T-helper 2 cell (primary cell): ENCODE results near the gene NT5DC1.

Source experiments
- DNase-seq, 5 experiments: peaks; one replicate each; pipeline versions ENCODE4 v3.0.0 to v3.0.0-alpha.2; 2012 to 2022

NT5DC1 gene

DNA sequence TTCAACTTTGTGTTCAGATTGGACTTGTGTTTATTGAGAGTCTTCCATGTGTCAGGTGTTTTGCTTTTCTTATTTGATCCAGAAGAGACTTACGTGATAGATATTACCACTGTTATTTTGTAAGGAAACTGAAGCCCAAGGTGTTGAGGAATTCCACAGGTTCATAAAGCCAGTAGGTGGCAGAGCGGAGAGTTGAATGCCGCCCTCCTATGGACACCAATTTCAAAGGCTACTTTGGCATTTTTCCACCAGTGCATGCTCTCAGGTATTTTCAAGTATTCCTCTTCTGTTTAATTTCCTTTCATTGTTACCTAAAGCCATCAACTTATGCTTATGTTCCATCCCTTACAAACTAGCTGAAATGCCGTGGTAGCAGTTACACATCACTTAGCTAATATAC, 39.3 kb downstream of the NT5DC1 start:
- DNase-seq: no peak

DNA sequence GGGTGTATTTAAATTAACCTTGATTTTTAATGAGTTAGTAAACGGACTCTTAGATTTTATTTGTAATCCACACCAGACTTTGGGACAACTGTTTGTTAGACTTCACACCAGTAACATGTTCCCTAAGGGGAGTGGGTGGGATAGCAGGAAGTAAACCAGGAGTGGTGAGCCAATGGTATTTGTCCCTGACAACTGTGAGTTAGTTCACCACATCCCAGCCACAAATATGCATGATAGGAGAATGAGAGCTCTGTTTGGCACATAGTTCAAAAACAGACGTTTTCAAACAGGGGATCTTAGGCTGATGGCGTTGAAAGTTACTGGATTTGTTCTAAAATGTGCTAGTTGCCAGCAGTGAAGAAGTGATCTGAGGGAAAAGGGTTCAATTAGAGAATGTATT, 44.0 kb downstream of the NT5DC1 start:
- no peak for DNase-seq

- no peak for DNase-seq
Measured at GRCh38 chr6:116145803-116146675, 45.4 kb downstream of the NT5DC1 start.

DNA sequence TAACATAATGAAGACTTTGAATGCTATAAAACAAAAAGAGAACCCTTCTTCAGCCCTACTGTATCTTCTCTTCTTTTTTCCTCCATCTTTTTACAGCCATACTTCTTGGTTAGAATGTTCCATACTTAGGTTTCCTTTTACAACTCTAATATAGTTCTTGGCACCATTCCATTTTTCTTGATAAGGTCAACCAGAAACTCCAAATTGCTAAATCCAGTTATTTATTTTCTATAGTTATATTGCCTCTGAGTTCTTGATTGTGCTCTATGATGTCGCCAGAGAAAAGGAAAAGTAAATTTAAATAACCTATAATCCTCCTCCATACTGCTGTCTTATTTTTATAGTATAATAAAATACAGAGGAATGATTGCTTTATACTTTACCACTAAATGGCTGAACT, 52.0 kb downstream of the NT5DC1 start:
- no peak for DNase-seq

- no peak for DNase-seq
Measured at GRCh38 chr6:116154887-116155286, 54.2 kb downstream of the NT5DC1 start.

- no peak for DNase-seq
Measured at GRCh38 chr6:116156405-116157326, 56.0 kb downstream of the NT5DC1 start.

GRCh38 chr6:116157391-116157790, 56.7 kb downstream of the NT5DC1 start:
- DNase-seq: no peak

- no peak for DNase-seq
Measured at GRCh38 chr6:116158641-116159040, 58.0 kb downstream of the NT5DC1 start.

DNA sequence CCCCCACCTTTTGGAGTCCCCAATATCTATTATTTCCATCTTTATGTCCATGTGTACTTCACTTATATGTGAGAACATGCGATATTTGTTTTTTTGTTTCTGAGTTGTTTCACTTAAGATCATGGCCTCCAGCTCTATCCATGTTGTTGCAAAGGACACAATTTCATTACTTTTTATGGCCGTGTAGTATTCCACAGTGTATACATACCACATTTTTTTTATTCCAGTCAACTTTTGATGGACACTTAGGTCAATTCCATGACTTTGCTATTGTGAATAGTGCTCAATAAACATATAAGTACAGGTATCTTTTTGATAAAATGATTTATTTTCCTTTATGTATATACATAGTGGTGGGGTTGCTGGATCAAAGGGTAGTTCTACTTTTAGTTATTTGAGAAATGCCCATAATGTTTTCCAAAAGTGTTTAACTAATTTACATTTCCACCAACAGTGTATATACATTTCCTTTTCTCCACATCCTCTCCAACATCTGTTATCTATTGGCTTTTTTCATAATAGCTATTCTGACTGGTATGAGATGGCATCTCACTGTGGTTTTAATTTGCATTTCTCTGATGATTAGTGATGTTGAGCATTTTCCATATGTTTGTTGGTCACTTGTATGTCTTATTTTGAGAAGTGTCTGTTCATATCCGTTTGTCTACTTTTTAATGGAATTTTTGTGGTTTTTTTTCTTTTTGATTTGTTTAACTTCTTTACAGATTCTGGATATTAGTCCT, 59.3 kb downstream of the NT5DC1 start:
- DNase-seq: no peak

- no peak for DNase-seq
Measured at GRCh38 chr6:116165596-116165995, 64.9 kb downstream of the NT5DC1 start.

DNA sequence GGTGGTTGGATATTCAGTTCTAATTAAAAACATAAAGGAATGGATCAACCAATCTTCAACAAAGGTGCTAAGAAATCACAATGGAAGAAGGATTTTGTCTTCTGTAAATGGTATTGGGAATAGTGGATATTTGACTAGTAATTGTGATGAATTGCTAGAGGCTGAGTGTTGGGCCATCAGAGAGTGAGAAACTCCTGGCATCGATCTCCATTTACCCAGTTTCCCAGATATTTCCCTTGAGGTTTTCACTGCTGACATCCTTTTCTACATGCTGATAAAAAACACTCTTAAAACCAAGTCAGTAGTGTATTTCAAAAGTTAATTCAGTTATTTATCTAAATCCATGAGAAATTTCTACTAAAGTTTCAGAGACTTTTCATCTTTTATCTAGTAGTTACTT, 65.7 kb downstream of the NT5DC1 start:
- no peak for DNase-seq

DNA sequence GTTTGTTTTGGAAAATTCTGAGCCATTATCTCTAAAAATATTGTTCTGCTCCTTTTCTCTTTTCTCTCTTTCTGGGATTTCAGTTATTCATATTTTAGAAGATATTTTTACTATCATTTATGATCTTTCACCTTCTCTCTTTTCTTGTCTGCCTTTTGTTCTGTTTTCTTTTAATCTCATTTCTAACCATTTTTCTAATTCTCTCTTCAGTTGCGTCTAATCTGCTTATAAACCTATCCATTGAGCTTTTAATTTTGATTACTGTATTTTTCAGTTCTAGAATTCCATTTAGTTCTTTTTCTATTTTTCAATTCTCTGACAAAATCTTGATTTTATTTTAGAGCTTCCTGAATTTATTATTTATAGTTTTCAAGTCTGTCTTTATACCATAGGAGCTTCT, 67.5 kb downstream of the NT5DC1 start:
- DNase-seq: no peak

GRCh38 chr6:116169880-116170279, 69.2 kb downstream of the NT5DC1 start:
- no peak for DNase-seq

DNA sequence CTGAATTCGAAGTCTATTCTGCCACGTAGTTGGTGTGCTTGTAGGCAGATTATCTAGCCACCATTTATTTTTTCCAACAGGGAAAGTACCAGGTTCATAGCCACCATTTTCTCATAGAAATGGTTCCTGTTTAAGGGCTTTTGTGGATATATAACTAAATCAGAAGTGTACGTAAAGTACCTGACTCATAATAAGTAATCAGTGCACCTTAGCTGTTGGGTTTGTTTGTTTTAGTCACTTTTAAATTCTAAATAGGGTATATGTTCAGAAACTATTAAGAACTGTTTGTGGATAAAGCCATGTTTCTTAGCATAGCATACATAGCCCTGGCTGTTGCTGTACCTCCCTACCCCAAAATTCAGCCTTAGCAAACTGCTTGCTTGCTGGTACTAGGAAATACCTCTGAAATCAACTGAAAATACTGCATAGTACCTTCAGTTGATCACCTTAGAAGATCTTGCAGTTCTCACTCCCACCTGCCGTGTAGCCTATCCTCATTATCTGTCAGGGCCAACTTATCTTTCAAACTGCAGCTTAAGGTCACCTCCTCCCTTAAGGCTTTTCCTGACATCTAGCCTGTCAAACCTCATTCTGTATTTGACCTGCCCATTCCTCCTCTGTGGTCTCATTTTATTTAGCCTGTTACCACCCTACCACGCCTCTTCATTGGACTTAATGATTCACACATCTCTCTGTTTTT, 69.9 kb downstream of the NT5DC1 start:
- DNase-seq: no peak

- DNase-seq: no peak
Measured at GRCh38 chr6:116173928-116174327, 73.3 kb downstream of the NT5DC1 start.

GRCh38 chr6:116175344-116175743, 74.7 kb downstream of the NT5DC1 start:
- no peak for DNase-seq

- DNase-seq: no peak
Measured at GRCh38 chr6:116176596-116176995, 75.9 kb downstream of the NT5DC1 start.

DNA sequence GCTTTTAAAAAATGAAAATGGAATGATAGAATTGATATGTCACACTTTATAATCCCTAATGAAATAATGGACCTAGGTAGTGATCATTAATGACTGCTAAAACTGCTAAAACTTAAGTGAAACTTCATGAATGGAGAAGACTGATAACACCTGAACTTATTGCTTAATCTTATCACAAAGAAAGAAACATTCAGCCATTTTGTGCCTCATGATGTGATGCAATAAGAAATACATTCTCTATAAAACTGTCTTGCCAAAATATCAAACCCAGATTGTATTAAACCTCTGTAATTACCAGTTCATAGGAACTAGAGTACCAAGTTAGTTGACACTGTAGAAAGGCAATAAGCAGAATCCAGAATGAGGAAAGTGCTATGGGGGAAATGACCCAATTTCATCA, 79.7 kb downstream of the NT5DC1 start:
- DNase-seq: no peak

DNA sequence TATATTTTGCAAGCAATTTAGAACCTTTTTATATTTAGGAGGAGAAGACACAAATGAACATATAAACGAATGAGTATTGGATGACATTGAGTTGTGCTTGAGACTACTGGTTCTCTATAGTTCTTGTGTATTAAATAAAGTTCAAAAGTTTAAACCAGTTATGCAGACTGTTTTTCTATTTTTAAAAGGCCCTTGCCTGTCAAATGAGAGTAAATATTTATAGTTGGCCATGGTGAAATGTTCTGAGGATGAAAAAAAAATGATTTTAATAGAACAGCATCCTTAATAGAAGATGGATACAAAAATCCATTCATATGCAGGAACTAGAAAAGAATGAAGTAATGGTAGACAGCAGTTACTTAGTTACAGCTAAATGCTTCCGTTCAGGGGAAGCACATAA, 88.8 kb downstream of the NT5DC1 start:
- no peak for DNase-seq

- DNase-seq: no peak
Measured at GRCh38 chr6:116190550-116190949, 89.9 kb downstream of the NT5DC1 start.

GRCh38 chr6:116191881-116192280, 91.2 kb downstream of the NT5DC1 start:
- DNase-seq: no peak

GRCh38 chr6:116192786-116193185, 92.1 kb downstream of the NT5DC1 start:
- DNase-seq: no peak
